SK-N-SH treated with all-trans-retinoic acid at 6 μM for 48 hours (cell line): ENCODE data around the gene LONP1.

Experiments used
- ARNTL ChIP-seq: fragments of 450-650 bp; formaldehyde crosslinking; IDR thresholded peaks from 2 replicates; pipeline ENCODE4 v1.5.0; 2020; ENCODE audit warnings: low read depth, mild to moderate bottlenecking, moderate library complexity, borderline replicate concordance
- GLIS3 ChIP-seq: fragments of 250-450 bp; sonication (Bioruptor Pico); IDR thresholded peaks from 2 replicates; pipeline ENCODE4 v1.5.0; 2020; ENCODE audit warnings: mild to moderate bottlenecking, moderate library complexity
- ISL1 ChIP-seq: fragments of 250-450 bp; sonication (Bioruptor Pico); IDR thresholded peaks from 2 replicates; pipeline ENCODE4 v2.1.2; 2022; ENCODE audit warnings: mild to moderate bottlenecking, moderate library complexity
- OSR1 ChIP-seq: fragments of 250-450 bp; sonication (Bioruptor Pico); IDR thresholded peaks from 2 replicates; pipeline ENCODE4 v1.8.0; 2022; ENCODE audit warnings: moderate library complexity, mild to moderate bottlenecking, inconsistent platforms
- PPARA ChIP-seq: fragments of 250-450 bp; sonication (Bioruptor Pico); IDR thresholded peaks from 2 replicates; pipeline ENCODE4 v1.5.0; 2020; ENCODE audit warnings: mild to moderate bottlenecking, borderline replicate concordance
- RARB ChIP-seq: fragments of 250-450 bp; sonication (Bioruptor Pico); IDR thresholded peaks from 2 replicates; pipeline ENCODE4 v1.8.0; 2021; ENCODE audit warnings: mild to moderate bottlenecking, moderate library complexity
- SNAI2 ChIP-seq: fragments of 250-450 bp; sonication (Bioruptor Pico); IDR thresholded peaks from 2 replicates; pipeline ENCODE4 v1.5.0; 2020; ENCODE audit warnings: mild to moderate bottlenecking, moderate library complexity
- ZC3H10 ChIP-seq: fragments of 250-450 bp; sonication (Bioruptor Pico); IDR thresholded peaks from 2 replicates; pipeline ENCODE4 v1.5.1; 2021; ENCODE audit warnings: mild to moderate bottlenecking, moderate library complexity
- ZNF70 ChIP-seq: fragments of 450-650 bp; formaldehyde crosslinking; IDR thresholded peaks from 2 replicates; pipeline ENCODE4 v1.5.0; 2020; ENCODE audit warnings: mild to moderate bottlenecking, moderate library complexity
- TF ChIP-seq, protein P1 (sequence below): fragments of 250-450 bp; sonication (Bioruptor Pico); IDR thresholded peaks from 2 replicates; pipeline ENCODE4 v1.8.0; 2020; ENCODE audit warnings: mild to moderate bottlenecking, moderate library complexity, borderline replicate concordance

- TF ChIP-seq ZNF70 (CRISPR knock-in tag) (no peak), ISL1 (CRISPR knock-in tag) (no peak), PPARA (CRISPR knock-in tag) (no peak), RARB (CRISPR knock-in tag) (no peak), GLIS3 (no peak), OSR1 (CRISPR knock-in tag) (no peak), ARNTL (CRISPR knock-in tag) (no peak), SNAI2 (CRISPR knock-in tag) (no peak), ZC3H10 (no peak)
- TF ChIP-seq, protein P1, sequence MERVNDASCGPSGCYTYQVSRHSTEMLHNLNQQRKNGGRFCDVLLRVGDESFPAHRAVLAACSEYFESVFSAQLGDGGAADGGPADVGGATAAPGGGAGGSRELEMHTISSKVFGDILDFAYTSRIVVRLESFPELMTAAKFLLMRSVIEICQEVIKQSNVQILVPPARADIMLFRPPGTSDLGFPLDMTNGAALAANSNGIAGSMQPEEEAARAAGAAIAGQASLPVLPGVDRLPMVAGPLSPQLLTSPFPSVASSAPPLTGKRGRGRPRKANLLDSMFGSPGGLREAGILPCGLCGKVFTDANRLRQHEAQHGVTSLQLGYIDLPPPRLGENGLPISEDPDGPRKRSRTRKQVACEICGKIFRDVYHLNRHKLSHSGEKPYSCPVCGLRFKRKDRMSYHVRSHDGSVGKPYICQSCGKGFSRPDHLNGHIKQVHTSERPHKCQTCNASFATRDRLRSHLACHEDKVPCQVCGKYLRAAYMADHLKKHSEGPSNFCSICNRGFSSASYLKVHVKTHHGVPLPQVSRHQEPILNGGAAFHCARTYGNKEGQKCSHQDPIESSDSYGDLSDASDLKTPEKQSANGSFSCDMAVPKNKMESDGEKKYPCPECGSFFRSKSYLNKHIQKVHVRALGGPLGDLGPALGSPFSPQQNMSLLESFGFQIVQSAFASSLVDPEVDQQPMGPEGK (CRISPR knock-in tag), result no peak
Observed at GRCh38 chr19:5753743-5754142, 33.8 kb upstream of the LONP1 start.
